GM18526 (cell line): ENCODE measurements around the gene LILRB2.
"Not testable (repeated sequence)": the region's sequence is repeated elsewhere in the genome, so short reads cannot be mapped to it uniquely, and the experiment has no call there.

Source experiments
- POLR2A ChIP-seq: IDR thresholded peaks from 3 replicates; pipeline ENCODE4 v1.6.1; 2011; ENCODE audit not compliant: insufficient read length; ENCODE audit errors: extremely low read depth

Gene LILRB2

DNA sequence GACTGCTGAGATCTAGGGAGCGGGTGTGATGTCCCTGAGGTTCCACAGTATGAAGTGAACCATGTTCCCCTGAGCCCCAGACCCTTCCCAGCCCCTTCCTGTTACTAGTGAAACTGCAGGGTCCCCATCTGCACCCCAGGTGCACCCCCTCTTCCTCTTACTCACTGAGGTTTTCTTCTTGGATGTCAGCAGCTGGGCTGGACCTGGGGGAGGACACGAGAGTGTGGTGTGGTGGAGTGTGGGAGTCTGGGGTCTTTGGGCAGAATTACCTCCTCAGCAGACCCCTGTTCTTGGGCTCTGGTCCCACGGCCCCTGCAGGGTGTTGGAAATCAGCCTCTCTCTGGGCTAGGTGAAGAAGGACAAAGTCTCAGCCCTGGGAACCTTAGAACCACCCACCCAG is 35.0 kb downstream of the LILRB2 start:
- TF ChIP-seq POLR2A = no peak

DNA sequence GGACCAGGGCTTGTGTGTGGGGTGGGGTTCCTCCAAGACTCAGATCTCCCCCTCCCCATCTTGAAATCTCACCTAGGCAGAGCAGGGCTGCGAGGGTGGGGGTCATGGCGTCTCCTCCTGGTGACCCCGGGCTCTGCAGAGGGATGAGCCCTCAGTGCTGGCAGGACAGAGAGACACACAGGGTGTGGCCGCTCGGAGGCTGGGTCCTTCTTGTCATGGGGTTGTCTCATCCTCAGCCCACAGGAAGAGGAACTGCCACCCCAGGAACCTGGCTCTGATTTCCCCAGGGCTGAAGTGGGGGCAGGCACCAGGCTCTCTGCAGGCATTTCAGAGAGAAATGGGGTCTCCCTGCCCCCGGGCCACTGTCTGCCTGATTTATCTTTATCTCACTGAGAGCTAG is 38.3 kb downstream of the LILRB2 start, which contains the start of gene LILRA6:
LILRA6 (minus strand) TSS at position 145 of the 400 bp plus-strand sequence.
- TF ChIP-seq POLR2A = not testable (repeated sequence)

- TF ChIP-seq POLR2A = no peak
Measured at GRCh38 chr19:54233941-54234340, 47.0 kb downstream of the LILRB2 start.

- TF ChIP-seq POLR2A = no peak
Measured at GRCh38 chr19:54231077-54231931, 49.6 kb downstream of the LILRB2 start.

DNA sequence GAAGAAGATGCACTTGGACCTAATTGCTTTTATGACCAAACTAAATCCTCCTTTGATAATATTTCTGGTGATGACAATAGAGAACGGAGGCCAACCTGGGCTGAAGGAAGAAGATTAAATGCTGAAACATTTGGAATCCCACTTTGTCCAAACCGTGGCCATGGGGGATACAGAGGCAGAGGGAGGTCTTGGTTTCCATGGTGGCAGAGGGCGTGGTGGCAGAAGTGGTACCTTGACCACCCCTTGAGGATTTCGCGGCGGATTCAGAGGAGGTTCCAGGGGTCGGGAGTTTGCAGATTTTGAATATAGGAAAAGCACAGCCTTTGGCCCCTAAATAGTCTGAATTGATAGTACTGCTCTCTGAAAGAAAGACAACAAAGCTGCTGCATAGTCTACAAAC is 50.9 kb downstream of the LILRB2 start:
- no peak for TF ChIP-seq POLR2A

- TF ChIP-seq POLR2A = no peak
Measured at GRCh38 chr19:54229146-54229545, 51.8 kb downstream of the LILRB2 start.
